ENCODE results near the gene FLYWCH2. TPM values are rescaled to one million over a fixed set of nuclear protein-coding genes. Genes with fewer than 3 reads are reported as not detected.

FLYWCH2 gene
- total RNA-seq, 4 donors from 2014 or later, result 18.9 to 47.9 (median 39.5) TPM

GRCh38 chr16:2842340-2843000, 40.5 kb upstream of the FLYWCH2 start:
- Histone ChIP-seq H3K36me3 (no peaks in the 10 kb centered on the region), H3K27ac (peak overlapping the region in 1 of 4 donors; percentile 49), H3K4me3 (peak overlapping the region in 2 of 4 donors; percentile 32 to 53), H3K4me1 (peaks cover 0 to 12% (median 9%) of the 10 kb centered on the region in 3 donors), H3K27me3 (peaks cover 0 to 22% (median 0%) of the 10 kb centered on the region in 4 donors), H3K9me3 (no peaks in the 10 kb centered on the region)
- intact Hi-C loops (cut with DNase I), result no loop called here
- WGBS, 2 donors, result 40 to 58% methylated on average over 1 to 22 of the region's 40 CpGs
- no peak for DNase-seq
- TF ChIP-seq CTCF (IDR thresholded peaks at IDR 0.05) (peak in 5 of 6 experiments; percentile 38 to 56 (median 53)), POLR2A (IDR thresholded peaks at IDR 0.05) (no peak)

GRCh38 chr16:2843526-2843925, 39.5 kb upstream of the FLYWCH2 start:
- no peaks in the 10 kb centered on the region for H3K9me3 ChIP-seq
- intact Hi-C loops (cut with DNase I), result no loop called here
- WGBS, 2 donors, result 82 to 90% methylated on average over 2 to 7 of the region's 8 CpGs
- H3K4me1 ChIP-seq, result peaks cover 0 to 12% (median 9%) of the 10 kb centered on the region in 3 donors
- DNase-seq, result no peak
- H3K27me3 ChIP-seq, result peaks cover 0 to 25% (median 0%) of the 10 kb centered on the region in 4 donors
- no peak overlapping the region for H3K27ac ChIP-seq
- H3K36me3 ChIP-seq, result no peaks in the 10 kb centered on the region
- TF ChIP-seq POLR2A (IDR thresholded peaks at IDR 0.05) (no peak), CTCF (IDR thresholded peaks at IDR 0.05) (no peak)
- no peak overlapping the region for H3K4me3 ChIP-seq

- TF ChIP-seq POLR2A (IDR thresholded peaks at IDR 0.05), result no peak
- TF ChIP-seq CTCF (IDR thresholded peaks at IDR 0.05), result no peak
- WGBS, 2 donors, result 73 to 87% methylated on average over 5 of the region's 5 CpGs
- peaks cover 0 to 34% (median 0%) of the 10 kb centered on the region in 4 donors for H3K27me3 ChIP-seq
- H3K4me3 ChIP-seq, result no peak overlapping the region
- no peaks in the 10 kb centered on the region for H3K9me3 ChIP-seq
- no peak overlapping the region for H3K27ac ChIP-seq
- no peaks in the 10 kb centered on the region for H3K36me3 ChIP-seq
- intact Hi-C loops (cut with DNase I), result no loop called here
- peaks cover 0 to 12% (median 9%) of the 10 kb centered on the region in 3 donors for H3K4me1 ChIP-seq
- DNase-seq, result no peak
Measured at GRCh38 chr16:2845116-2845515, 37.9 kb upstream of the FLYWCH2 start.

- peaks cover 0 to 39% (median 0%) of the 10 kb centered on the region in 4 donors for H3K27me3 ChIP-seq
- intact Hi-C loops (cut with DNase I), result no loop called here
- no peak for TF ChIP-seq CTCF (IDR thresholded peaks at IDR 0.05)
- no peak for TF ChIP-seq POLR2A (IDR thresholded peaks at IDR 0.05)
- 29 to 32% methylated on average over 3 of the region's 3 CpGs for WGBS, 2 donors
- H3K27ac ChIP-seq, result no peak overlapping the region
- H3K36me3 ChIP-seq, result peaks cover 0 to 1% (median 0%) of the 10 kb centered on the region in 3 donors
- H3K4me3 ChIP-seq, result no peak overlapping the region
- H3K9me3 ChIP-seq, result no peaks in the 10 kb centered on the region
- H3K4me1 ChIP-seq, result peaks cover 0 to 9% (median 9%) of the 10 kb centered on the region in 3 donors
- DNase-seq, result no peak
Measured at GRCh38 chr16:2846511-2847310, 36.3 kb upstream of the FLYWCH2 start.
